Upper lobe of left lung (tissue), 4 donors: Measurements from ENCODE around the gene NPHP4.
"Not testable (repeated sequence)": the region's sequence is repeated elsewhere in the genome, so short reads cannot be mapped to it uniquely, and the experiment has no call there.

Experiments
- EP300 ChIP-seq, 4 donors: sonication (generic); formaldehyde crosslinking; IDR thresholded peaks; one replicate each; pipeline ENCODE4 v1.5.1; 2017; ENCODE audit warnings: antibody characterized with exemption in 4 of 4, control low read depth in 2 of 4
- POLR2A ChIP-seq, 4 donors: fragments of 450-650 bp; IDR thresholded peaks; one replicate each; pipeline ENCODE4 v1.5.1; 2016 to 2017; ENCODE audit warnings: antibody characterized with exemption in 4 of 4, mild to moderate bottlenecking in 2 of 4
- POLR2AphosphoS5 ChIP-seq, 2 donors: sonication (generic); formaldehyde crosslinking; IDR thresholded peaks; one replicate each; pipeline ENCODE4 v1.5.1; 2017; ENCODE audit warnings: antibody characterized with exemption in 2 of 2
- TF ChIP-seq, protein P1 (sequence below), 6 experiments: fragments of 450-650 bp in 4 of 6; fragments of 200-600 bp in 2 of 6; sonication (generic) in 2 of 6; IDR thresholded peaks; one replicate each; pipeline ENCODE4 v1.5.1; 2016 to 2019; ENCODE audit warnings: antibody characterized with exemption in 6 of 6

DNA sequence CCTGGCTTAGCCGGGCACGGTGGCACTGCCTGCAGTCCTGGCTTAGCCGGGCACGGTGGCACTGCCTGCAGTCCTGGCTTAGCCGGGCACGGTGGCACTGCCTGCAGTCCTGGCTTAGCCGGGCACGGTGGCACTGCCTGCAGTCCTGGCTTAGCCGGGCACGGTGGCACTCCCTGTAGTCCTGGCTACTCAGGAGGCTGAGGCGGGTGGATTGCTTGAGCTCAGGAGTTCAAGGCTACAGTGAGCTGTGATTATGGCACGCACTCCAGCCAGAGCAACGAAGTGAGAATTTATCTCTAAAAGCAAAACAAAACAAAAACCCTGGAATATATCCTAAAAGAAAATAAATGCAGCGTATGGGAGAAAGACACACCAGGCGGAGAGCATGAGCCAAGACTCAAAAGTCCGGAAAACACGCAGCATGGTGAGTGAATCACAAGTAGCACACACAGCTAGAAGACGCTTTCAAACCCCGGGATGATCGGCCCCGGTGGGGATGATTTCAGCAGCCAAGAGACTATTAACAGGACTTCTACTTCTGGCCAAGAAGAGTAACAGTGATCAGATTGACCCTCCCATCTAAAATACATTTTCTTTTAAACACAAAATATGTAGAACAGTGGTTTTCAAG, 69.4 kb downstream of the NPHP4 start:
- TF ChIP-seq, protein P1, sequence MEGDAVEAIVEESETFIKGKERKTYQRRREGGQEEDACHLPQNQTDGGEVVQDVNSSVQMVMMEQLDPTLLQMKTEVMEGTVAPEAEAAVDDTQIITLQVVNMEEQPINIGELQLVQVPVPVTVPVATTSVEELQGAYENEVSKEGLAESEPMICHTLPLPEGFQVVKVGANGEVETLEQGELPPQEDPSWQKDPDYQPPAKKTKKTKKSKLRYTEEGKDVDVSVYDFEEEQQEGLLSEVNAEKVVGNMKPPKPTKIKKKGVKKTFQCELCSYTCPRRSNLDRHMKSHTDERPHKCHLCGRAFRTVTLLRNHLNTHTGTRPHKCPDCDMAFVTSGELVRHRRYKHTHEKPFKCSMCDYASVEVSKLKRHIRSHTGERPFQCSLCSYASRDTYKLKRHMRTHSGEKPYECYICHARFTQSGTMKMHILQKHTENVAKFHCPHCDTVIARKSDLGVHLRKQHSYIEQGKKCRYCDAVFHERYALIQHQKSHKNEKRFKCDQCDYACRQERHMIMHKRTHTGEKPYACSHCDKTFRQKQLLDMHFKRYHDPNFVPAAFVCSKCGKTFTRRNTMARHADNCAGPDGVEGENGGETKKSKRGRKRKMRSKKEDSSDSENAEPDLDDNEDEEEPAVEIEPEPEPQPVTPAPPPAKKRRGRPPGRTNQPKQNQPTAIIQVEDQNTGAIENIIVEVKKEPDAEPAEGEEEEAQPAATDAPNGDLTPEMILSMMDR (IDR thresholded peaks at IDR 0.05), result not testable (repeated sequence)
- TF ChIP-seq EP300, POLR2A, POLR2AphosphoS5 (IDR thresholded peaks at IDR 0.05): not testable (repeated sequence)
